GM13977 (cell line): ENCODE results near the gene CLN6.
A peak's percentile ranks its signal among the peaks of the same experiment; 100 is the strongest.

ENCODE experiments used
- DNase-seq: peaks from one replicate; pipeline ENCODE4 v3.0.0; 2012; ENCODE audit warnings: low spot score
- in situ Hi-C: fragments of 300-500 bp; cut with MboI; formaldehyde crosslinking; loops from one replicate; pipeline ENCODE4 v1.12.0; 2022; ENCODE audit warnings: low sequenced_read_pairs, low pct_unique_long_range_greater_than_20kb, mixed read lengths, inconsistent platforms; ENCODE audit not compliant: unreplicated experiment
- TF ChIP-seq, protein P1 (sequence below): IDR thresholded peaks from 2 replicates; pipeline ENCODE4 v1.5.1; 2012; ENCODE audit warnings: mild to moderate bottlenecking, control low read depth; ENCODE audit not compliant: insufficient read depth; ENCODE audit errors: extremely low read depth, missing control alignments

CLN6 gene

DNA sequence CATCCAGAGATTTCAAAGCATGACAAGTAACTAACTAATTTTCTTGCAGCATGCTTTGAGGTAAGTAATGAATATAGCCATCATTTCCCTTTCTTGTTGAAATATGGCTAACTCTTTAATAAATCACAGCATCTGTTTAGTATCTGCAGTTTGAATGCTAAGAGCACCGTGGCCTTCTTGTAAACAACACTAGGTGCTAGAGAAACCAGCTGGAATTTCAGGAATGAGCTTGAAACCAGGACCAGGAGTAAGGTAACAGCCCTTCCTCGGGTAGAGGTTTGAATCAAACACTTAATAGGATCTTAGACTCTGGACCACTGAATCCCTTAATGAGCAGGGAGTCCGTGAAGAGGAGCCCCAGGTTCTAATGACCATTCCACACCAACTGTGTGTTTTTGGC is 38.0 kb downstream of the CLN6 start:
- DNase-seq: no peak
- TF ChIP-seq, protein P1, sequence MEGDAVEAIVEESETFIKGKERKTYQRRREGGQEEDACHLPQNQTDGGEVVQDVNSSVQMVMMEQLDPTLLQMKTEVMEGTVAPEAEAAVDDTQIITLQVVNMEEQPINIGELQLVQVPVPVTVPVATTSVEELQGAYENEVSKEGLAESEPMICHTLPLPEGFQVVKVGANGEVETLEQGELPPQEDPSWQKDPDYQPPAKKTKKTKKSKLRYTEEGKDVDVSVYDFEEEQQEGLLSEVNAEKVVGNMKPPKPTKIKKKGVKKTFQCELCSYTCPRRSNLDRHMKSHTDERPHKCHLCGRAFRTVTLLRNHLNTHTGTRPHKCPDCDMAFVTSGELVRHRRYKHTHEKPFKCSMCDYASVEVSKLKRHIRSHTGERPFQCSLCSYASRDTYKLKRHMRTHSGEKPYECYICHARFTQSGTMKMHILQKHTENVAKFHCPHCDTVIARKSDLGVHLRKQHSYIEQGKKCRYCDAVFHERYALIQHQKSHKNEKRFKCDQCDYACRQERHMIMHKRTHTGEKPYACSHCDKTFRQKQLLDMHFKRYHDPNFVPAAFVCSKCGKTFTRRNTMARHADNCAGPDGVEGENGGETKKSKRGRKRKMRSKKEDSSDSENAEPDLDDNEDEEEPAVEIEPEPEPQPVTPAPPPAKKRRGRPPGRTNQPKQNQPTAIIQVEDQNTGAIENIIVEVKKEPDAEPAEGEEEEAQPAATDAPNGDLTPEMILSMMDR: no peak
- in situ Hi-C loops: no loop called here

DNA sequence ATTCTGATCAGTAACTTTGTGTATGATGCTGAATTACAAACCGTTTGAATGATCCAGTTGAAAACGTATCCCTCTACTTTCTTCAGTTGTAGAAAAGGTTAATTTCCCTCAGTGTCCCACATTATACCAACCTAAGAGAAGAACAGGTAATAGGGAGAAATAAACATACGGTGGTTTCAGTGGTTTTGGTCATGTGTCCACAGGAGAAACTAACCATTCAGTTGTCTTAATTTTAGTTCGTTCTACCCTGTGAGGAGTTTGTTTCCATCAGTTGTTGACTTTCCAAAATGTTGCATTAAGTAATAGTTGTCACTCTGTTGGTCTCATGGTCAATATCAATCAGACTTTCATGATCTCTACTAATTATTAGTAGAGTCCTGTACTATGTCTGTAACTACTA is 39.5 kb downstream of the CLN6 start:
- no peak for DNase-seq
- in situ Hi-C loops: no loop called here
- TF ChIP-seq, protein P1: no peak

DNA sequence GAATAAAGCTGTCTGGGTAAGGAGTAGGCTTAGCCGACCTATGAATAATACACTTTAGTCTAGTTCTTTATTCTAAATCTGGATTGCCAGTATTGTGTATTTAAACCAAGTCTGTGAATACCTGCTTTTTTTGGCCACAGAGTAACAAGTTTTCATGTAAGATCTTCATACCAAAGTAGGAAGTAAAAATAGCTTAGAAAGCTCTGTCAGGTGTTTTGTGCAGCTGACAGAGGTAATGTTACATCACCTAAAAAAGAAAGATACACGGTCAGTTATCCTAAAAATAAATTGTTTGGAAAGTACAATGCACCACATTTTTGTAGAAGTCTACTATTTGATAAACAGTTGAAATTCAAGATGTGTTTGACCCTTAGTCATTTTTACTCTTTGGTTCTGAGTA is 40.9 kb downstream of the CLN6 start:
- in situ Hi-C loops: no loop called here
- TF ChIP-seq, protein P1: no peak

DNA sequence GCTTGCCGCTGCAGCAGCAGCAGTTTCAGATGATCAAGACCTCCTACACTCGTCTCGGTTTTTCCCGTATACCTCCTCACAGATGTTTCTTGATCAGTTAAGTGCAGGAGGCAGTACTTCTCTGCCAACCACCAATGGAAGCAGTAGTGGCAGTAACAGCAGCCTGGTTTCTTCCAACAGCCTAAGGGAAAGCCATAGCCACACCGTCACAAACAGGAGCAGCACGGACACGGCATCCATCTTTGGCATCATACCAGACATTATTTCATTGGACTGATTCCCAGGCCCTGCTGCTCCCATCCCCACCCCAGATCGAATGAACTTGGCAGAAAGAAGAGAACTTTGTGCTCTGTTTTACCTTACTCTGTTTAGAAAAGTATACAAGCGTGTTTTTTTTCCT is 42.0 kb downstream of the CLN6 start:
- in situ Hi-C loops: no loop called here
- DNase-seq: no peak
- TF ChIP-seq, protein P1: no peak

More for the DNA sequence above, 40.9 kb downstream of the CLN6 start:
- peak; percentile 32 for DNase-seq

DNA sequence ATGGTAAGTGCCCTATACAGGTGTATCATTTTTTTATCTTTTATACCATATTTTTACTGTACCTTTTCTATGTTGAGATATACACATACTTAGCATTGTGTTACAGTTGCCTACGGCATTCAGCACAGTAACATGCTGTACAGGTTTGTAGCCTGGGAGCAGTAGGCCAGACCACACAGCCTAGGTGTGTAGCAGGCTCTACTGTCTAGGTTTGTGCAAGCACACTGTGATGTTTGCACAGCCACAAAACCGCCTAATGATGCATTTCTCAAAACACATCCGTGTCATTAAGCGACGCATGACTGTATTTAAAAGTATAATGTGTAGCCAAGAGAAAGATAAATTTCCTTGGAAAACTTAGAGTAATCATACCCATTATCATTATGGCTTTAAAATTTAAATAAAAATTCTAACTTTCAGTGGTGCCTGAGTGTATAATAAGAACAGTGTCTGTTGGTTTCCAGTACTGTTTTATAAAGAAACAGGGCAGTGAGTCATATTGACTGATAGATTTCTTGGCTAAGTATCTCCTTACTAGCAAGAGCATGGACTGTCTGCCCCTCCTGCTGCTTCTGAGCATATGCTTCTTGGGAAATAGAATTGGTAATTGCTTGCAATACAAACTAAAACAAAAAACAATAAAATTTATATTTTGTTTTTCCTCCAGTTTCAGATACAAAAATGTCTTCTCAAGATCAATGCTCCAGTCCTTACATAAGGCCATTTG is 42.7 kb downstream of the CLN6 start:
- DNase-seq: no peak
- in situ Hi-C loops: no loop called here
- TF ChIP-seq, protein P1: no peak

DNA sequence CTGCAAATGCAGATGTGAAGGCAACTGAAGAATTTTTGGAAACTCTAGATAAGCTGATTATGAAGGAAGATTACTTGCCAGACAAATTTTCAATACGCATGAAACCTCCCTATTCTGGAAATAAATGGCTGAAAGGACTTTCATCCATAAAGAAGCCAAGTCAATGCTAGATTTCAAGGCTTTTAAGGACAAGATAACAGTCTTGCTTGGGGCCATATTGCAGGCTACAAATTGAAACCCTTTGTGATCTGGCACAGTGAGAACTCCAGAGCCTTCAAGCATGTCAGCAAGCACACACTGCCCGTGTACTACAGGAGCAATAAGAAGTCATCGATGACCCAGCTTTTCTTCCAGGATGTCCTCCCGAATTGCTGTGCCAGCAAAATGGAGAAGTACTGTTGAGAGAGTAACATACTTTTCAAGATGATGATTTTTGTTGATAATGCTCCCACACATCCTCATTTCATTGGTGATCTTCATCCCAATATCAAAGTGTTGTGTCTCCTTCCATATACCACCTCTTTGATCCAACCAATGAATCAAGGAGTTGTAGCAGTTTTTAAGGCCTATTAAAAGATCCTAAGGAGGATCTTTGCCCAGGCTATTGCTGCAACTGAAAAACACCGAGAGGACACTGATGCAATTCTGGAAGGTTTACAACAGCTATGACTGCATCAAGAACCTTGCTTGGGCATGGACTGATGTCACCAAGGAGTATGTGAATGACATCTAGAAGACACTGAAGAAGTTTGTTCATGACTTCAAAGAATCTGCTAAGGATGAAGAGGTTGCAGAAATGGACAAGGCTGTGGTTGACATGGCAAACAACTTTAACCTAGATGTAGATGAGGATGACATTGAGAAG is 44.7 kb downstream of the CLN6 start:
- TF ChIP-seq, protein P1: no peak
- in situ Hi-C loops: no loop called here
- no peak for DNase-seq
